Common myeloid progenitor, CD34-positive (primary cell): ENCODE data around the gene PTK6.
"Not testable (repeated sequence)": the region's sequence is repeated elsewhere in the genome, so short reads cannot be mapped to it uniquely, and the experiment has no call there.

Experiments used
- CTCF ChIA-PET: fragments of 350-600 bp; sonication (Branson Sonifier 250); formaldehyde crosslinking; loops from one replicate; lab custom pipeline; 2021; ENCODE audit warnings: antibody characterized with exemption; lab: Charles Lee
- POLR2A ChIA-PET: fragments of 350-600 bp; sonication (Branson Sonifier 250); formaldehyde crosslinking; loops from one replicate; lab custom pipeline; 2021; ENCODE audit warnings: antibody characterized with exemption; lab: Charles Lee
- DNase-seq, 3 donors: peaks; one replicate each; pipeline versions ENCODE4 v3.0.0 to v3.0.0-alpha.2; 2013
- H3K27ac ChIP-seq, 2 experiments: 1 replicate in 1 of 2; 2 replicates in 1 of 2; pipeline ENCODE4 v1.7.0; 2013; ENCODE audit warnings: inconsistent platforms in 2 of 2, low read length in 2 of 2, mild to moderate bottlenecking in 2 of 2, low read depth in 1 of 2, moderate library complexity in 1 of 2; ENCODE audit not compliant: severe bottlenecking in 2 of 2, insufficient read depth in 1 of 2, poor library complexity in 1 of 2
- H3K27me3 ChIP-seq, 5 experiments: replicated peaks in 2 of 5; 1 replicate in 3 of 5; 2 replicates in 2 of 5; pipeline versions ENCODE4 v1.6.1 to v1.7.0; 2013; ENCODE audit warnings: low read length in 4 of 5, mild to moderate bottlenecking in 2 of 5, moderate library complexity in 2 of 5, inconsistent platforms in 1 of 5; ENCODE audit not compliant: insufficient read depth in 5 of 5, control insufficient read depth in 4 of 5
- H3K36me3 ChIP-seq, 4 experiments: 1 replicate in 2 of 4; 2 replicates in 2 of 4; pipeline versions ENCODE4 v1.6.1 to v1.7.0; 2013; ENCODE audit warnings: low read length in 3 of 4, control low read depth in 1 of 4, mild to moderate bottlenecking in 1 of 4; ENCODE audit not compliant: control insufficient read depth in 4 of 4, insufficient read depth in 4 of 4
- H3K4me1 ChIP-seq, 4 experiments: 1 replicate in 3 of 4; 2 replicates in 1 of 4; pipeline versions ENCODE4 v1.6.1 to v1.7.1; 2013; ENCODE audit warnings: low read length in 3 of 4, mild to moderate bottlenecking in 3 of 4, control low read depth in 1 of 4, inconsistent platforms in 1 of 4, moderate library complexity in 1 of 4; ENCODE audit not compliant: control insufficient read depth in 4 of 4, insufficient read depth in 4 of 4; ENCODE audit errors: control extremely low read depth in 1 of 4
- H3K4me3 ChIP-seq, 7 experiments: 1 replicate in 4 of 7; 2 replicates in 3 of 7; pipeline versions ENCODE4 v1.5.1 to v1.7.0; 2013; ENCODE audit warnings: mild to moderate bottlenecking in 7 of 7, low read length in 6 of 7, moderate library complexity in 6 of 7, inconsistent platforms in 2 of 7, low read depth in 2 of 7, control low read depth in 1 of 7; ENCODE audit not compliant: insufficient read depth in 4 of 7, control insufficient read depth in 1 of 7; ENCODE audit errors: extremely low read depth in 1 of 7
- H3K9me3 ChIP-seq, 5 experiments: 1 replicate in 4 of 5; 2 replicates in 1 of 5; pipeline versions ENCODE4 v1.6.1 to v1.7.1; 2013; ENCODE audit warnings: low read length in 4 of 5, mild to moderate bottlenecking in 2 of 5, inconsistent platforms in 1 of 5, low read depth in 1 of 5, moderate library complexity in 1 of 5; ENCODE audit not compliant: control insufficient read depth in 4 of 5, insufficient read depth in 2 of 5; ENCODE audit errors: control extremely low read depth in 1 of 5
- WGBS: methylation state at CpG from one replicate; pipeline ENCODE4 v1.1.5; 2013; ENCODE audit not compliant: insufficient coverage; 5-methylcytosine and 5-hydroxymethylcytosine counted together

PTK6 gene

DNA sequence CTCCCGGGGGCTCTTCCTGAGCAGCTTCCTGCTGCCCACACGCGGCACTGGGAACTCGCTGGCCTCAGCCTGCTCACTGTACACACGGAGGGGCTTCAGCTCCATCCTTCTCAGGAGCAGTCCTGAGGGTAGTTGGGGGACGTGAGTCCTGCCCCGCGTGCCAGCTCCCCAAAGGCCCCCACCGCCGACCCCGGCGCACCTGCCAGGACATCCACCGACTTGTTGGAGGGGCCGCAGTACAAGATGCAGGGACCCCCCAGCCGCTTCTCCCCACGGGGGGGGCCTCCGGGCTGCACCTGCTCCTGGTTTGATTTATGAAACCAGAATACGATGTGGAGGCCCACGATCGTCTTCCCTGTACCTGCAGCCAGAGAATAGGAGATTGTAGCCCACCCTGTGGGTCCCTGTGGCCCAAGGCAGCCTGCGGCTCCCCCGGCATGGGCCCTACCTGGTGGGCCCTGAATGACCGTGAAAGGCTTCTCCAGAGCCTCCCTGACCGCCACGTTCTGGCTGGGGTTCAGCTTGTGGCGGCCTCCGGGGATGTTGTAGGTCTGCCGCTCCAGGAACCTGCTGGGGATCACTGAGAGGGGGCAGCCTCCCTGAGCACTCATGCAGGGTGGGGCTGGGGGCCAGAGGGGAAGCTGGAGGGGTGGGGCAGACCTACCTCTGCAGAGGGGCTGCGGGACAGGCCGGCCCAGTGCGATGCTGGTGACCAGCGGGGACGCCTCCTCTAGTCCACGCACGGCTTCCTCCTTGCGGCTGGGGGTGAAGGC, 24.6 kb upstream of the PTK6 start:
- peaks cover 0 to 2% (median under 1%) of the 10 kb centered on the region in 4 experiments for H3K4me1 ChIP-seq
- no peak overlapping the region for H3K4me3 ChIP-seq
- POLR2A ChIA-PET: no interaction called here
- no peak for DNase-seq
- peaks cover 0 to 16% (median 0%) of the 10 kb centered on the region in 5 experiments for H3K27me3 ChIP-seq
- H3K36me3 ChIP-seq: peaks cover 0 to 13% (median 0%) of the 10 kb centered on the region in 4 experiments
- H3K27ac ChIP-seq: no peak overlapping the region
- CTCF ChIA-PET: interaction anchor here (0.9 to 1.7 kb wide), 4 partner anchors 11 to 19 kb away, joined by 3 to 4 read pairs (median 4); no protein-coding TSS in a partner anchor
- no peaks in the 10 kb centered on the region for H3K9me3 ChIP-seq
- WGBS: 93% methylated on average over 34 of the region's 36 CpGs

GRCh38 chr20:63560856-63561609, 23.9 kb upstream of the PTK6 start:
- POLR2A ChIA-PET: no interaction called here
- no peak for DNase-seq
- Histone ChIP-seq H3K27me3 (peaks cover 0 to 16% (median 0%) of the 10 kb centered on the region in 5 experiments), H3K27ac (no peak overlapping the region), H3K4me1 (no peaks in the 10 kb centered on the region), H3K4me3 (no peak overlapping the region), H3K36me3 (peaks cover 0 to 13% (median 0%) of the 10 kb centered on the region in 4 experiments), H3K9me3 (no peaks in the 10 kb centered on the region)
- over 99% methylated on average over 22 of the region's 26 CpGs for WGBS
- CTCF ChIA-PET: interaction anchor here (0.9 to 1.7 kb wide), 5 partner anchors 8 to 97 kb away, joined by 3 to 4 read pairs (median 3); partner anchors contain the start of gene RTEL1

DNA sequence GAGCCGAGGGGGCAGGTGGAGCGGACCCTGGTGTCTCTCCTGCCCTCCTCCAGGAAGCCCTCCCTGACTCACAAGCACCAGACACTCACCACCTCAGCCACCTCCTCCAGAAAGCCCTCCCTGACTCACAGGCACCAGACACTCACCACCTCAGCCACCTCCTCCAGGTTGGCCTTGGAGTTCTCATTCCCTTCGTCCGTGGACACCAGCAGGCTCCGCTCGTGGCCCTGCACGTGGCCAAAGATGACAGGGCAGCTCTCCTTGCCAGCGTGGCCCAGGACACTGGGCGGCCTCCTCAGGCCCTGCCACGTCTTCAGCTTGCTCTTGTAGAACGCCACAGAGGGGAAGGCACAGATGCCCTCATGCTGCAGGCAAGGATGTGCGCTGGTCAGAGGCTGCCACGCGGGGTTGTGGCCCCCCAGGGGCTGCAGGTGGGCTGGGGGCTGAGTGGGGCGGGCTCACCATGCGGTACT, 23.2 kb upstream of the PTK6 start:
- DNase-seq: no peak
- H3K27ac ChIP-seq: no peak overlapping the region
- 98% methylated on average over 16 of the region's 16 CpGs for WGBS
- no peaks in the 10 kb centered on the region for H3K4me1 ChIP-seq
- ChIA-PET POLR2A (no interaction called here), CTCF (interaction anchor here (0.9 to 1.0 kb wide), 2 partner anchors 9 to 98 kb away, joined by 3 read pairs; partner anchors contain the start of gene RTEL1)
- H3K36me3 ChIP-seq: peaks cover 0 to 13% (median 0%) of the 10 kb centered on the region in 4 experiments
- H3K27me3 ChIP-seq: peaks cover 0 to 12% (median 0%) of the 10 kb centered on the region in 5 experiments
- H3K4me3 ChIP-seq: no peak overlapping the region
- H3K9me3 ChIP-seq: no peaks in the 10 kb centered on the region

DNA sequence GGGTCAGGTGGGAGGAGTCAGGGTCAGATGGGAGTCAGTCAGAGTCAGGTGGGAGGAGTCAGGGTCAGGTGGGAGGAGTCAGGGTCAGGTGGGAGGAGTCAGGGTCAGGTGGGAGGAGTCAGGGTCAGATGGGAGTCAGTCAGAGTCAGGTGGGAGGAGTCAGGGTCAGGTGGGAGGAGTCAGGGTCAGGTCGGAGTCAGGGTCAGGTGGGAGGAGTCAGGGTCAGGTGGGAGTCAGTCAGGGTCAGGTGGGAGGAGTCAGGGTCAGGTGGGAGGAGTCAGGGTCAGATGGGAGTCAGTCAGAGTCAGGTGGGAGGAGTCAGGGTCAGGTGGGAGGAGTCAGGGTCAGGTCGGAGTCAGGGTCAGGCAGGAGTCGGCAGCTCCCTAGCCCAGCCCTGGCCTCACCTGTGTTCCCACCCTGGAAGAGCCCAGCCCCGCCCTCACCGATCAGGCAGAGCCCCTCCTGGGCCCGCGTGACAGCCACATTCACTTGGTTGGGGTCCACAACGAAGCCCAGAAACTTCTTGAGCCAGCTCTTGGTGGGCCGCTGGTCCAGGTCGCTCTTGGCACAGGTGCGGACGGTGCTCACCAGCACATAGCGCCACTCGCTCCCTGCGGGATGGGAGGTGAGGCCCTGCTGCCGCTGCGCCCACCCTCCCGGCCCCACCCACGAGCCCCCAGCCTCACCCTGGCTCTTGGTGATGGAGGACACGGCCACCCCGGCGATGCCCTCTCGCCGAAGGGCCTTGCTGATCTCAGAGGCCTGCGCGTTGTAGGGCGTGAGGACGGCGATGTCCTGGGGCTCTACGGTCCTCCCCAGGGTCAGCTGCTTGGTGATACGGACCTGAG, 22.5 kb upstream of the PTK6 start:
- WGBS: 98% methylated on average over 24 of the region's 31 CpGs
- DNase-seq, H3K27ac ChIP-seq, H3K4me3 ChIP-seq, CTCF ChIA-PET, POLR2A ChIA-PET, H3K4me1 ChIP-seq, H3K9me3 ChIP-seq: not testable (repeated sequence)
- Histone ChIP-seq H3K27me3 (peaks cover 0 to 13% (median 0%) of the 10 kb centered on the region in 5 experiments), H3K36me3 (peaks cover 0 to 13% (median 0%) of the 10 kb centered on the region in 4 experiments)

DNA sequence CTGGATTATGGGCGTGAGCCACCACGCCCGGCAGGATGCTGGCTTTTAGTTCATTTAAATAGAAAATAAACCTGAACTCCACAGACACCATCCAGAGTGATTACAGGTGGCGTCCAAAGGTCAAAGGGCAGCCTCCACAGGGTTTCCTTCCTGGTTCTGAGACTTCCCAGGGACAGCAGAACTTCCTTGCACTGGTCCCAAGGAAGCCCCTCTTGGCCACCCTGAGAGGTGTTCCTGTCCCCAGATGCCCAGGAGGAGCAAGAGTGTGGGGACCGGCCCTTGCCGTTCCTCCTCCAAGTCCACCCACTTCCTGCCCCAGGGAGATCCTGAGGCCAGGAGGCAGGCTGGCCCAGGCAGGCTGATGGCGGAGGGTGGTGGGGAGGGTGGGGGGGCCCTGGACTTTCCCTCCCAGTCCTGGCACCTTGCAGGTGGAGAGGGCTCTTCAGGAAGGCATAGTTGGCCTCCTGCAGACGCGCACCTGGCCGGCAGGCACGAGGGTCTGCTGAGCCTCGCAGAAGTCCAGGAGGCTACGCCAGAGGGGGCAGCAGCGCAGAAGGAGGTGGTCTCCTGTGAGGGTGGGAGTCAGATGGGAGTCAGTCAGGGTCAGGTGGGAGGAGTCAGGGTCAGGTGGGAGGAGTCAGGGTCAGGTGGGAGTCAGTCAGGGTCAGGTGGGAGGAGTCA, 21.8 kb upstream of the PTK6 start:
- WGBS: 98% methylated on average over 7 of the region's 14 CpGs
- ChIA-PET POLR2A (no interaction called here), CTCF (no interaction called here)
- Histone ChIP-seq H3K9me3 (no peaks in the 10 kb centered on the region), H3K27ac (no peak overlapping the region), H3K36me3 (peaks cover 0 to 13% (median 0%) of the 10 kb centered on the region in 4 experiments), H3K4me1 (peaks cover 0 to 8% (median 7%) of the 10 kb centered on the region in 4 experiments), H3K27me3 (peaks cover 0 to 11% (median 2%) of the 10 kb centered on the region in 5 experiments), H3K4me3 (no peak overlapping the region)
- no peak for DNase-seq

DNA sequence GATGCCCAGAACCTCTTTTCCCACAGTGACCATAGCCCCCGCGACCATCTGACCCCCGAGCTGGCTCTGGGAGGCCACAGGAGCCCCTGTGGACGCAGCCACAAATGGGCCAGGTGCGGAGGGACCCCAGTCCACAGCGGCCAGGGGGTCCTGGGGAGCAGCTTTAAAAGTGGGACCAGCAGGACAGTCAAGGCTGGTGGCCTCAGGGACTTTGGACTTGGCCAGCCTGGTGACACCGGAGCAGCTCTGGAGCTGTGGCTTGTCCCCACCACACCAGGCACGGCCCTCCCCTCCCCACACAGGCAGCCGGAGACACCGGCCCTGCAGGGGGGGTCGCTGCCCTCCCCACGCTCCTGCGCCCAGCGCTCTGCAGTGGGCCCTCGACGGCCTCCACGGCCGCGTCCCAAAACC, 20.3 kb upstream of the PTK6 start:
- CTCF ChIA-PET: interaction anchor here (0.9 to 1.3 kb wide), 3 partner anchors 8 to 28 kb away, joined by 3 to 5 read pairs (median 3); no protein-coding TSS in a partner anchor

More for the DNA sequence above, 20.3 kb upstream of the PTK6 start:
- H3K4me3 ChIP-seq: no peak overlapping the region
- no peaks in the 10 kb centered on the region for H3K9me3 ChIP-seq
- DNase-seq: no peak
- no peak overlapping the region for H3K27ac ChIP-seq
- peaks cover 0 to 11% (median 2%) of the 10 kb centered on the region in 5 experiments for H3K27me3 ChIP-seq
- H3K36me3 ChIP-seq: peaks cover 0 to 7% (median 0%) of the 10 kb centered on the region in 4 experiments
- peaks cover 0 to 21% (median 19%) of the 10 kb centered on the region in 4 experiments for H3K4me1 ChIP-seq
- WGBS: 95% methylated on average over 8 of the region's 19 CpGs
- POLR2A ChIA-PET: interaction anchor here (0.6 to 1.3 kb wide), 2 partner anchors 11 to 124 kb away, joined by 3 to 4 read pairs; no protein-coding TSS in a partner anchor
